KG1 (cell line): ENCODE results near the gene DAPK1.
"Not testable (repeated sequence)": the region's sequence is repeated elsewhere in the genome, so short reads cannot be mapped to it uniquely, and the experiment has no call there.

Experiments used
- DNase-seq: peaks from one replicate; lab custom pipeline; 2025; lab: John Stamatoyannopoulos, UW

Gene DAPK1

DNA sequence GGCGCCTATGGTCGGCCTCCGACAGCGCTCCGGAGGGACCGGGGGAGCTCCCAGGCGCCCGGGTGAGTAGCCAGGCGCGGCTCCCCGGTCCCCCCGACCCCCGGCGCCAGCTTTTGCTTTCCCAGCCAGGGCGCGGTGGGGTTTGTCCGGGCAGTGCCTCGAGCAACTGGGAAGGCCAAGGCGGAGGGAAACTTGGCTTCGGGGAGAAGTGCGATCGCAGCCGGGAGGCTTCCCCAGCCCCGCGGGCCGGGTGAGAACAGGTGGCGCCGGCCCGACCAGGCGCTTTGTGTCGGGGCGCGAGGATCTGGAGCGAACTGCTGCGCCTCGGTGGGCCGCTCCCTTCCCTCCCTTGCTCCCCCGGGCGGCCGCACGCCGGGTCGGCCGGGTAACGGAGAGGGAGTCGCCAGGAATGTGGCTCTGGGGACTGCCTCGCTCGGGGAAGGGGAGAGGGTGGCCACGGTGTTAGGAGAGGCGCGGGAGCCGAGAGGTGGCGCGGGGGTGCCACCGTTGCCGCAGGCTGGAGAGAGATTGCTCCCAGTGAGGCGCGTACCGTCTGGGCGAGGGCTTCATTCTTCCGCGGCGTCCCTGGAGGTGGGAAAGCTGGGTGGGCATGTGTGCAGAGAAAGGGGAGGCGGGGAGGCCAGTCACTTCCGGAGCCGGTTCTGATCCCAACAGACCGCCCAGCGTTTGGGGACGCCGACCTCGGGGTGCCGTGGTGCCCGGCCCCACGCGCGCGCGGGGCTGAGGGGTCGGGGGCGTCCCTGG, 561 bp downstream of the DAPK1 start:
- peak; percentile 49 for DNase-seq

DNA sequence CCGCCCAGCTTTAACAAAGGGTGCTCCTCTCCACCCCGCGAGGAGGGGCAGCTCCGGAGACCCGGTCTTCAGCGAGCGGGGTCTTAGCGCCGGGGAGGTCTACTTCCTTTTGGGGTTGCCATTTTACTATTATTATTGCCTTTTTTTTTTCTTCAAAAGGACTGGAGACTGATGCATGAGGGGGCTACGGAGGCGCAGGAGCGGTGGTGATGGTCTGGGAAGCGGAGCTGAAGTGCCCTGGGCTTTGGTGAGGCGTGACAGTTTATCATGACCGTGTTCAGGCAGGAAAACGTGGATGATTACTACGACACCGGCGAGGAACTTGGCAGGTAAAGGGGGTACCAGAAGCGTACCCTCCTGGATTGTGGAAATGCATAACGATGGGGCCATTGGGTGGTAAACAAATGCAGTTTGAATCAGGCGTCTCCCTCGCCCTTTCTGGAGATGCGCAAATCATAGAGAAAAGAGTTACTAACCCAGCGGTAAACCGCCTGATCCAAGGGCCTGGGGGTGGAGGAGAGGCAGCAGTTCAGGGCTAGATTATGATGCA, 1.2 kb downstream of the DAPK1 start:
- DNase-seq, result no peak

GRCh38 chr9:87499424-87500017, 1.9 kb downstream of the DAPK1 start:
- no peak for DNase-seq

GRCh38 chr9:87500491-87501270, 3.0 kb downstream of the DAPK1 start:
- DNase-seq, result no peak

DNA sequence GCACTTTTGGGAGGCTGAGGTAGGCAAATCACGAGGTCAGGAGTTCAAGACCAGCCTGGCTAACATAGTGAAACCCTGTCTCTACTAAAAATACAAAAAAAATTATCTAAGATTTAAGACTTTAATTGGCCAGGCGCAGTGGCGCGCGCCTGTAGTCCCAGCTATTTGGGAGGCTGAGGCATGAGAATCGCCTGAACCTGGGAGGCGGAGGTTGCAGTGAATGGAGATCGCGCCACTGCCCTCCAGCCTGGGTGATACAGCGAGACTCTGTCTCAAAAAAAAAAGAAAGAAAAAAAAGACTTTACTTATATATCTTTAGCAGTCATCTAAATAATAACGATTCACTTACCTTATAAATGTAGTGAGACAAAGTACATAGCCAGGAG, 3.6 kb downstream of the DAPK1 start:
- not testable (repeated sequence) for DNase-seq

- no peak for DNase-seq
These were observed 4.1 kb downstream of the DAPK1 start for GRCh38 chr9:87501806-87502205.

GRCh38 chr9:87502391-87503221, 4.9 kb downstream of the DAPK1 start:
- DNase-seq, result no peak

GRCh38 chr9:87503430-87503829, 5.8 kb downstream of the DAPK1 start:
- DNase-seq, result no peak

- DNase-seq, result no peak
These were observed 6.3 kb downstream of the DAPK1 start for GRCh38 chr9:87503927-87504326.

GRCh38 chr9:87504938-87505337, 7.3 kb downstream of the DAPK1 start:
- no peak for DNase-seq

DNA sequence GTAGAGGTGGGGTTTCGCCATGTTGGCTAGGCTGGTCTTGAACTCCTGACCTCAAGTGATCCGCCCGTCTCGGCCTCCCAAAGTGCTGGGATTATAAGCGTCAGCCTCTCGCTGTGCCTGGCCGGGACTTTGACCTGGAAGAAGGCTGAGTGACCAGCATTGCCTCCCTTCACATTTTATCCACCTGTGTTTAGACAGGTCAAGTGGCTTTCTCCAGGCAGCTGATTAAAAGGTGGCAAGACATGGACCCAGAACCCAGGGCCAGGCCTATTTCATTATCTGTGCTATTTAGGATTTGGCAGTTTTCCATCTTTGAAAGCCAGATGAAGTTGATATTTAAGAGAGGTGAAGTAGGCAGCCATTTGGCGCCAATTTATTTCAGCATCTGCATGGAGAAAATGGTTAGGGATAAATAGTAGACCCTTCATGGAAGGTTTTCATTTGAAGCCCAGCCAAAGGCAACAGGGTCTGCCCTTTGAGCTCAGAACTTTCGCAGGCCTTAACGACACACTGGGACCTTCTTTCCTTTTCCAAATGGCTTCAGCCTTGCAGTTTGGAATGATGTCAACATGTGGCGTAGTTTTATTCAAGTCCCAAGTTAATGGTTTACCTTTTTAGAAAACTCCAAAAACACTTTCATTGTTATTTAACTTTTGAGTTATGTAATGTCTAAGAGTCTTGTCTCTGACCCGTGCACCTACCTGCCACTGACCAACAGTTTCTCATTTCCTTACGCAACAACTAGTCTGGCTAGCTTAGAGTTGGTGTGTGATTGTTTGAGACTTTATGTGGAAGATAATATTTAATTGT, 8.4 kb downstream of the DAPK1 start:
- DNase-seq, result no peak

DNA sequence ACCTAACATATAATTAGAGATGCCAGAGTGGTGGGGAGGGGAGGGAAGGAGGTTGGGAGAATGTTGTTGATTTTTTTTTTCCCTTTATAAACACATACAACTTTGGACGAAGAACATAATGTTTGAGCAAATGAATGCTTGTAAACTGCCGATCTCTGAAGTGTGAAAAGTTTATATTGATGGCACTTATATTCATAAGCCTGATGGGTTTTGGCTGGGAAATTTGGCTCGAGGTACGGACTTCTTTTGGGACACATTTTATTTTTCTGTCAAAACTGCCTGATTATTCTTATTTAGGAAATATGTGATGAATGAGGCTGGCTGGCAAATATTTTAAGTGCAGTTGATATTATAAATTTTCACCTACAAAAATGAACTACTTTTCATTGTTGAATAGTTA, 9.9 kb downstream of the DAPK1 start:
- DNase-seq, result no peak

GRCh38 chr9:87510252-87510683, 12.6 kb downstream of the DAPK1 start:
- DNase-seq, result no peak

GRCh38 chr9:87512311-87512710, 14.6 kb downstream of the DAPK1 start:
- no peak for DNase-seq

- DNase-seq, result no peak
These were observed 15.5 kb downstream of the DAPK1 start for GRCh38 chr9:87513161-87513560.

DNA sequence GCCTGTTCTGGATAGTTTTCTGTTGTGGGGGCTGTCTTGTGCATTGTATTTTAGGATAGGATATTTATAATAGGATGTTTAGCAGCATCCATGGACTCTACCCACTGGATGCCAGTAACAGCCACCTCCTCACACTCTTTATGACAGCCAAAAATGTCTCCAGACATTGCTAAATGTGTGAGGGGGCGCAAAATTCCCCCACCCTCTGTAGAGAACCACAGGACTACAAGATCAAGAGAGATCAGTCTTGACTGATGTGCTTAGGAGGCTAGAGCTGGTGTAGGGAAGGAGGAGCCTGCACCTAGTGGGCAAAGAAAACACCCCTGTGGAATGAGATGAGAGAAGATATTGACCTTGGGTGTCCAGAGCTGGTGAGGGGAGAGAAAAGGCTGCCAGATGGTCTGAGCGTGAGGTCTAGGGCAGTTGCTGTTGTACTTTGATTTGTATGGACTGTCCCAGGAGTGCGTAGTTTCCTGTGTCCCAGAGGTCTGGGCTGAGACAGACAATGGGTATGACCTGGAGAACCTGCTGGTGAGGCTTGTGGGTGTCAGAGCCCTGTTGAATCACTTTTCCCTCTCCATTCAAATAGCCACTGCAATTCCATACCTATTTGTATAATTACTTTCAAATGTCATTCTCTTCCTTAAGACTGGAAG, 16.3 kb downstream of the DAPK1 start:
- DNase-seq, result no peak

- no peak for DNase-seq
These were observed 17.3 kb downstream of the DAPK1 start for GRCh38 chr9:87515006-87515405.

GRCh38 chr9:87515588-87516221, 18.0 kb downstream of the DAPK1 start:
- DNase-seq, result no peak

- no peak for DNase-seq
These were observed 18.7 kb downstream of the DAPK1 start for GRCh38 chr9:87516222-87516925.
